Chondrocyte (in vitro differentiated cells): Measurements from ENCODE around the gene GPR137B. TPM values are rescaled to one million over a fixed set of nuclear protein-coding genes. Genes with fewer than 3 reads are reported as not detected.

Experiments
- DNase-seq: peaks from one replicate; pipeline ENCODE4 v3.0.0; 2021; ENCODE audit warnings: mixed read lengths, low spot score
- H3K27ac Mint-ChIP-seq: one replicate; pipeline ENCODE4 v1.8.0; 2021; ENCODE audit warnings: mild to moderate bottlenecking, moderate library complexity, mixed read lengths; ENCODE audit not compliant: unreplicated experiment
- H3K27me3 Mint-ChIP-seq: 2 replicates; pipeline ENCODE4 v1.8.0; 2021; ENCODE audit warnings: low read depth, mixed read lengths
- H3K36me3 Mint-ChIP-seq: 2 replicates; pipeline ENCODE4 v1.8.0; 2021; ENCODE audit warnings: low read depth, mixed read lengths
- H3K4me1 Mint-ChIP-seq: 2 replicates; pipeline ENCODE4 v1.8.0; 2021; ENCODE audit warnings: low read depth, mild to moderate bottlenecking, mixed read lengths
- H3K4me3 Mint-ChIP-seq: one replicate; pipeline ENCODE4 v1.8.0; 2021; ENCODE audit warnings: mild to moderate bottlenecking, moderate library complexity, mixed read lengths; ENCODE audit not compliant: unreplicated experiment
- H3K9me3 Mint-ChIP-seq: 2 replicates; pipeline ENCODE4 v1.8.0; 2021; ENCODE audit warnings: low read depth, mixed read lengths
- total RNA-seq: library from RNA; stranded (reverse); gene quantifications from 3 replicates; pipeline ENCODE4 v1.2.1, GENCODE V29; 2021
- TF ChIP-seq, protein P1 (sequence below): fragments of 200-600 bp; sonication (generic); IDR thresholded peaks from 2 replicates; pipeline ENCODE4 v1.5.0; 2021; ENCODE audit warnings: antibody characterized with exemption, mild to moderate bottlenecking, moderate library complexity

Gene GPR137B
- total RNA-seq, 1 donor from 2014 or later, result 12.2 TPM

DNA sequence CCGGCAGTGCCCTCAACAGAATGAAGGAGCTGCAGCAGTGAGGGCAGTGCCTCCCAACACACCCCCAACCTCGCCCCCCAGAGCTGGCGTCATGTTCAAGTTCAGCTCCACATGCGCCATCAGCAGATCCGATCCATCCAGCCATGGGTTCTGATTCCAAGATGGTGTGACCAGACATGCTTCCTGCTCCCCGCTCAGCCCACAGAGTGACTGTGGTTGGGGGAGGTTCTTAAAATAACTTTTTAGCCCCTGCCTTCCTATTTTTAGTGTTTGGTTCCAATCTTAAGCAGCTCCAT is 30.1 kb upstream of the GPR137B start:
- Mint-ChIP-seq H3K27ac (no peak overlapping the region), H3K36me3 (no peaks in the 10 kb centered on the region), H3K4me3 (no peak overlapping the region), H3K9me3 (no peaks in the 10 kb centered on the region), H3K4me1 (no peaks in the 10 kb centered on the region), H3K27me3 (no peaks in the 10 kb centered on the region)
- TF ChIP-seq, protein P1, sequence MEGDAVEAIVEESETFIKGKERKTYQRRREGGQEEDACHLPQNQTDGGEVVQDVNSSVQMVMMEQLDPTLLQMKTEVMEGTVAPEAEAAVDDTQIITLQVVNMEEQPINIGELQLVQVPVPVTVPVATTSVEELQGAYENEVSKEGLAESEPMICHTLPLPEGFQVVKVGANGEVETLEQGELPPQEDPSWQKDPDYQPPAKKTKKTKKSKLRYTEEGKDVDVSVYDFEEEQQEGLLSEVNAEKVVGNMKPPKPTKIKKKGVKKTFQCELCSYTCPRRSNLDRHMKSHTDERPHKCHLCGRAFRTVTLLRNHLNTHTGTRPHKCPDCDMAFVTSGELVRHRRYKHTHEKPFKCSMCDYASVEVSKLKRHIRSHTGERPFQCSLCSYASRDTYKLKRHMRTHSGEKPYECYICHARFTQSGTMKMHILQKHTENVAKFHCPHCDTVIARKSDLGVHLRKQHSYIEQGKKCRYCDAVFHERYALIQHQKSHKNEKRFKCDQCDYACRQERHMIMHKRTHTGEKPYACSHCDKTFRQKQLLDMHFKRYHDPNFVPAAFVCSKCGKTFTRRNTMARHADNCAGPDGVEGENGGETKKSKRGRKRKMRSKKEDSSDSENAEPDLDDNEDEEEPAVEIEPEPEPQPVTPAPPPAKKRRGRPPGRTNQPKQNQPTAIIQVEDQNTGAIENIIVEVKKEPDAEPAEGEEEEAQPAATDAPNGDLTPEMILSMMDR, result no peak
- DNase-seq, result no peak

DNA sequence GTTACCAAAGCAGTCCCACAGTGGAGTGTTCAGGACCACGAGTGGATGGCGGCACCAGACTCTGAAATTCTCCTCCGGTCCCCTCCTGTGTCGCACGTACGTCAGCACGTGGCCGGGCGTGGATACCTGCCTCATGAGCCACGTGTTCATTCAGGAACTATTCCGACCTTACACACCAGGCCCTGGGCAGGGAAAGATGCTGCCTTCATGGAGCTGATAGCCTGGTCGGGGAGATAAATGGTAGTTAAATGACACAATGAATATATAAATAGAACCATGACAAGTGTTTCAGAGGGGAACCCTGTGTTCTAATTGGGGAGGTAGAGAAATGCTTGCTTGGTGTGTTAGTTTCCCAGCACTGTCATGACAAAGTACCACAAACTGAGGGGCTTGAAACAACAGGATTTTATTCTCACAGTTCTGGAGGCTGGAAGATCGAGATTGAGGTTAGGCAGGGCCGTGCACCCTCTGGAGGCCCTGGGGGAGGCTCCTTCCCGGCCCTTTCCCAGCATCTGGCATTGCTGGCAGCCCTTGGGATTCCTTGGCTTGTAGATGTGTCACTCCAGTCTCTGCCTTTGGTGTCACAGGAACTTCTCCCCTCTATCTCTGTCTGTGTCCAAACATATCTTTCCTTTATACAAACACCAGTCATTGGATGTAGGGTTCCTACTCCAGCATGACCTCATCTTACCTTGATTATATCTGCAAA is 28.9 kb upstream of the GPR137B start:
- no peaks in the 10 kb centered on the region for H3K36me3 Mint-ChIP-seq
- no peaks in the 10 kb centered on the region for H3K4me1 Mint-ChIP-seq
- H3K9me3 Mint-ChIP-seq, result no peaks in the 10 kb centered on the region
- TF ChIP-seq, protein P1, result no peak
- peaks cover under 1% of the 10 kb centered on the region for H3K27me3 Mint-ChIP-seq
- H3K4me3 Mint-ChIP-seq, result no peak overlapping the region
- no peak overlapping the region for H3K27ac Mint-ChIP-seq
- DNase-seq, result peak; percentile 78

DNA sequence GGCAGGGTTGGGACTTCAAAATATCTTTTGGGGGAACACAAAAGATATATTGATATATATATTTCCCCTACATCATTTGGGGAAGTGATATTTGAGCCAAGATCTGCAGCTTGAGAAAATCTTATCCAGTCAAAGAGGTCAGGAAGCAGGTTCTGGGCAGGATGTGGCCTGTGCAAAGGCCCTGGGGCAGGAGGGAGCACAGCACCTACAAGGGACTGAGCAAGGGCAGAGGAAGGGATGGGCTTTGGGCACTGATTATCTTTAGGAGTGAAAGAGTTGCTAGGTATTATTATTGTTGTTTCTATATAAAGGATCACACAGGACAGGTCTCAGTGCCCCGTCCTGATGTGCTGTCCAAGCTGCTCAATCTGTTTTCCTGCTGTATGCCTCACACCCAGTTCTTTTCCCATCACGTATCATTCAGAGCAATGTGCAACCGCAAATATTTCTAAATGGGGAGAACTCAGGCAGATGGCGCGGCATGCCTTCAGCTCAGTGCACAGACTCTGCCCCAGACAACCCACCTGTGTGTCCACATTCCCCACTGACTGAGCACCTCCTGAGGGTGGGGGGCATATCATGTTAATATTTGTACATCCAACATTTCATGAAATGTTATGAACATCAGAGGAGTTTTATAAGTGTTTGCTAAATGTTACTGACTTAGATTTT is 28.1 kb upstream of the GPR137B start:
- no peaks in the 10 kb centered on the region for H3K4me1 Mint-ChIP-seq
- no peak for DNase-seq
- no peaks in the 10 kb centered on the region for H3K9me3 Mint-ChIP-seq
- H3K36me3 Mint-ChIP-seq, result no peaks in the 10 kb centered on the region
- H3K27ac Mint-ChIP-seq, result no peak overlapping the region
- H3K4me3 Mint-ChIP-seq, result no peak overlapping the region
- TF ChIP-seq, protein P1, result no peak
- H3K27me3 Mint-ChIP-seq, result peaks cover 2% of the 10 kb centered on the region

DNA sequence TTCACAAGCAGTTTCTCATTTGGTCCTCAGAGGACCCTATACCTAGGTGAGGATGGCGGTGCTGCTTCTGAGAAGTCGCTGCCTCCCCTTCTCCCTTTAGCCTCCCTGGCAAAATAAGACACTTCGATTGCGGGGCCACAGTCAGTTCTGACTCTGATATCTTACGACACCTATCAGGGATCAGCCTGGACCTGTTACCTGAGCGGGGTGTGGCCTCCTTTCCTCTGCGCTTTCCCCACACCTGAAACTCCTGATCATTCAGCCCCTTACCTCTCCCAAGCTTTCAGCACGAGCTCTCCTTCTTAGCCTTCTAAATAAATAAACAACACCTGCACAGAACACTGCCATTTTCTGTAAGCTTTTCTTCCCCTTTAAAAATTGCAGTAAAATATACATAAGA is 24.6 kb upstream of the GPR137B start:
- TF ChIP-seq, protein P1, result no peak
- H3K4me3 Mint-ChIP-seq, result no peak overlapping the region
- no peak overlapping the region for H3K27ac Mint-ChIP-seq
- no peaks in the 10 kb centered on the region for H3K9me3 Mint-ChIP-seq
- H3K27me3 Mint-ChIP-seq, result peaks cover 2% of the 10 kb centered on the region
- H3K36me3 Mint-ChIP-seq, result no peaks in the 10 kb centered on the region
- no peaks in the 10 kb centered on the region for H3K4me1 Mint-ChIP-seq
- no peak for DNase-seq

DNA sequence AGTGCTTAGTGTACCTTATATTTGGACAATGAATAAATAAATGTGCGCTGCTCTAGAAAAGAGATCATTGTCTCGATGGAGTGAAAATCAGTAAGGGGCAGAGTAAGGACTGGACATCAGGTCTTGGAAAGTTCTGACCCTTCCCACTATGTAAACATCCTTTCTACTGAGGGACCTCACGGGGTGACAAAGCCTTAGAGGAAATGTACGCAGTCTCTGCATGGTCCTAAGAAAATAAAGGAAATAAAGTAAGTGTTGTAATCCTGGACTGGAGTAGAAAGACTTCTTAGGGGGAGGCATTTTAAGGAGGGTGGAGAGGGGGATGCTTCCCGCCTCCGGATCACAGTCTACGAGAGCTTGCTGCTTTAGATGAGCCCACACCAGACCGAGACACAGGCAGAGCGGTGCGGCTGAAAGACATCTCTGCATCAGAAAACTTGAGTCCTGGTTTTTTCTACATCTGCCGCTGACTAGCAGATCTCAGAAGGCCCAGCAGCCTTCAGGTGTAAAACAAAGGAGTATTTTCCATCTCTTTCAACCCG is 22.3 kb upstream of the GPR137B start:
- TF ChIP-seq, protein P1, result no peak
- no peaks in the 10 kb centered on the region for H3K36me3 Mint-ChIP-seq
- H3K9me3 Mint-ChIP-seq, result no peaks in the 10 kb centered on the region
- no peak for DNase-seq
- H3K4me1 Mint-ChIP-seq, result no peaks in the 10 kb centered on the region
- peaks cover 2% of the 10 kb centered on the region for H3K27me3 Mint-ChIP-seq
- no peak overlapping the region for H3K27ac Mint-ChIP-seq
- no peak overlapping the region for H3K4me3 Mint-ChIP-seq
